GM18909 (cell line): ENCODE data around the gene STUM.
"Not testable (repeated sequence)": the region's sequence is repeated elsewhere in the genome, so short reads cannot be mapped to it uniquely, and the experiment has no call there.

Experiments used
- ATAC-seq: cut with Tn5 transposase; IDR thresholded peaks from one replicate; pipeline ENCODE4 v1.9.1; 2021; ENCODE audit warnings: mild to moderate bottlenecking; ENCODE audit not compliant: unreplicated experiment, poor library complexity

STUM gene

DNA sequence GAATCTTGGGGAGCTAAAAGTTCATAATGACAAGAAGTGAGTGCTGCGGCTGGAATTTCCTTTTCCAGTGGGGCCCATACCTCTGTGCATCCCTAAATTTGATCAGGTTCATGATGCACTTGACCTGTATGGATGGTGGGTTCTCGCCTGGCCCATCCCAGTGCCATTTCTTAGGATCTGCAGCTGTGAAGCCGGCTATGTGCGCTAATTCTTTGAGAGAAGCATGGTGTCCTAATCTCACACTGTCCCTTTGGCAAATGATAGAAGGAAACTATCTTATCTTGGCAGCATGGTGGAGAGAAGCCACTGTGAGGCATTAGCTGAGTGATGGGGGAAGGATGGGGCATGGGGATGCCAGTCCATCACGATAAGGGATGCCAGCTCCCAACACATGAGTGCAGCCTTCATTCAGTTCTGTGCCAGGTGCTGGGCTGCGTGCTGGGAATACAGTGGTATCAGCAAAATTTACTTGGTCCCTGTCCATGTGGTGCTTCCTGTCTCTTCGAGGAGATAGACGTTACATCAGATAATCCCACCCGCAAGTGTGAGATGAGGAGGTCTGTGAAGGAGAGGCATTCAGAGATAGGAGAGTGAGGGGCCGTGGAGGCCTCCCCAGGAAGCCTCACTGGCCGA is 30.5 kb downstream of the STUM start:
- ATAC-seq = no peak

DNA sequence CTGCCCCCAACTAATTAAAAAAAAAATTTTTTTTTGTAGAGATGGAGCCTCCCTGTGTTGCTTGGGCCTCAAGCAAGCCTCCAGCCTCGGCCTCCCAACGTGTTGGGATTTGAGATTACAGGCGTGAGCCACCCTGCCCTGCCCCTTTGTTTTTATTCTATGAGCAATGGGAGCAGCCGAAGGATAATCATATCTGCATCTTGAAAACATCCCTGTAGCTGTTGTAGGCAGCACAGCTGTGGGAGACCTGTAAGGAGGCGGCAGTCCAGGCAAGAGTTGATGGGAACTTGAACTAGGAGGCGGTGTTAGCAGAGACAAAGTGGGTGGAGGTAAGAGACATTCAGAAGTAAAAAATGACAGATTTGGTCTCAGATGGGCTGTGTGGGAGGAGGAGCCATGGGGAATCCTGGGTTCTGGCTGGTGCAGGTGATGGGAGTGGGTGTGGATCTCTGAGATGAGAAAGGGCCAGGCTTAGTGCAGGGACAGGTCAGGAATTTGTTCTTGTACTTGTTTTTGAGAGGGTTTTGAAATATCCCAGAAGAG is 31.3 kb downstream of the STUM start:
- ATAC-seq = no peak

DNA sequence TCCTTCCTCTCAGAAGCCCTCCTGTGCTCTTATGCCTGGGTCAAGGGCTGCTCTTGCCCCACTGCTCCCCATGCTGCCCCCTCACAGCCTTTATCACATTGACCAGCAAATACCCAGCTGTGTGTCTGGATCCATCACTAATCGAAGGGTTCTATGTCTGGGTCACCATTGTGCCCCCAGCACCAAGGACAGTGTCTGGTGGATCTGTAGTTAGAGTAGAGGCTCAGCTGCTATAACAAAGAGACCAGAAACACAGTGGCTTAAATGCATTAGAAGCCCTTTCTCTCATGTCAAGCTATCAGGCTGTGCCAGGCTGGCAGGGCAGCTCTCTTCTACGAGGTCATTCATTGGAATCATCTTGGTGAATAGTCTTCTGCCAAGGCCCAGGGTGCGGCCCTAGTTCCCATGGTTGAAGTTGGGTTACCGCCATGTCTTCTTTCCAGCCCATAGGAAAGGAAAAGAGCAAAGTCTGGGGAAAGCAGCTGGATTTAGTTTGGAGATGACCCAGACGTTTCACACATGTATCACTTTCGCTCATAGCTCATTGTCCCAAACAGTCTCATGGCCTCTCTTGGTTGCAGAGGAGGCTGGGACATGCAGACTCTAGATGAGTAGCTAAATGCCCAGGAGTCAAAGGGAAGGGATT is 32.2 kb downstream of the STUM start:
- ATAC-seq = no peak

DNA sequence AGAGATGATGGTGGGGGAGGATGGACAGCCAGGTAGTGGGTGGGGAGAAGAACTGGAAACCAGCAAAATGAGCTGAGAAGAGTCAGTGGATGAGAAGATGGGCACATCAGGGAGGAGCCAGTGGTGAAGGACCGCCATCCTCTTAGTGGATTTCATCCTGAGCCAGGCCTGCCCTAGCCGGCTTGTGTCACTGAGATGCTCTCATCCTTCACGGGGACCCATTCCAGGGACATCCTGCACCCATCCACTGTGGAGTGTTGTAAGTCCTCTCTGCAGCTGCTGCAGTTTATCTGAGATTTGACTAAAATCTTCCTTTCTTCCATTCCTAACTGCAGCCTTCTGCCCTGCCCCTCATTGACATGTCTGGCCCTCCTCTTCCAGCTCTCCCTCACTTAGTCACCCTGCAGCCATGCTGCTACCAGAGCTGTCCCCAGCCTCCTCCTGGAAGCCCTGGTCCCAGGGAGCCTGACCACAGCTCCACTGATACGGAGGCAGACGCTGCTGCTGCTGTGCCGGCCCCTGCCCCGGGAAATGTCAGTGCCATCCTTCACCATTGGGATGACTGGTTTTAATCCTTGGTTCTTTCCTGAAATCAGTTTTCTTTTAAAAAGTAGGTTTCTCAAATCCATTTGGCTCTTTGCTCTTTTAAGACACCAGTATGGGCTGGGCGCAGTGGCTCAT is 33.2 kb downstream of the STUM start:
- ATAC-seq = no peak

DNA sequence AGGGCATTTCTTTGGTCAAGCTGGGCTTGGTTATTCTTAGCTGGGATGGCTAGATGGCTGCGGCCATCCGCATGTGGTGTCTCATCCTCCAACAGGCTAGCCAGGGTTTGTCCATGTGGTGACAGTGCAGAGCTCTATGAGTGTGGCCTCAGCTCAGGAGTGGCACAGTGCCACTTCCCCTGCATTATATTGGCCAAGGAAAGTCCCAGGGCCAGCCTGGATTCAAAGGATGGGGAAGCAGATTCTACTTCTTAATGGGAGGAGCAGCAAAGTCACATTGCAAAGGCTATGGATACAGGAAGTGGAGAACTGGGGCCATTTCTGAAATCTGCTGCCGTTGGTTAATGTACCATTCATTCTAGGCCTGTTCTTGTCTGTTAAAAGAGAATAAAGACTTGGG is 34.4 kb downstream of the STUM start:
- ATAC-seq = no peak

DNA sequence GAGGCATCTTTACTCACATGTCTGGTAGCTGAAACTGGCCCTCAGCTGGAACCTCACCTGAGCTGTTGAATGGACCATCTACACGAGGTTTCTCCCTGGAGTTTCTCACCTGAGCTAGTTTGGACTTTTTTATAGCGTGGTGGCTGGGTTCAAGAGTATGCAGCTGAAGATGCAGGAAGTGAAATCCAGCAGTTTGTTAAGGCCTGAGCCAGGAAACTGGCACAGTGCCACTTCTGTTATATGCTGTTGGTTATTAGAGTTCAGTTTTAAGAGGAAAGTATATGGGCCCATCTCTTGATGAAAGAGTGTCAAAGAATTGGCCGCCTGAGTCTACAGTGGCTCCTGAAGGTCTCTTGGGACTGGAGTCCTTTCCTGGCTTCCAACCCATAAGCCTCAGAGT is 35.6 kb downstream of the STUM start:
- ATAC-seq = no peak

DNA sequence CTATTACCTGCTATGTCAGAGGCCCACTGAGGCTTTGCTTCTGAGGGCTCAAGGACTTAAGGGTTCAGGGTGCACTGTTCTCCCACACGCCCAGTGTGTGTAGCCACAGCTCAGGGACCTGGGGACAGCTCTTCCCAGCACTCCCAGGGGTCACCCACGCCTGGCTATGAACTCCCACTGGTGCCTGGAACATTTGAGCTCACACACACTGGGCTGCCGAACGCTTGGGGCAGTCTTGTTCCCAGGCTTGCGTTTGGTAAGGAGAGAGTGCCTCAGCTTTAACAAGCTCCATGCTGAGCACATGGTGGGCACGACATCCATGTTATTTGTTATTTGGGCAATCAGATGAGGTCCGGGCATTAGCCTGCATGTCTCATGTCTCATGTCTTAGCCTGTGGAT is 37.6 kb downstream of the STUM start:
- ATAC-seq = no peak

DNA sequence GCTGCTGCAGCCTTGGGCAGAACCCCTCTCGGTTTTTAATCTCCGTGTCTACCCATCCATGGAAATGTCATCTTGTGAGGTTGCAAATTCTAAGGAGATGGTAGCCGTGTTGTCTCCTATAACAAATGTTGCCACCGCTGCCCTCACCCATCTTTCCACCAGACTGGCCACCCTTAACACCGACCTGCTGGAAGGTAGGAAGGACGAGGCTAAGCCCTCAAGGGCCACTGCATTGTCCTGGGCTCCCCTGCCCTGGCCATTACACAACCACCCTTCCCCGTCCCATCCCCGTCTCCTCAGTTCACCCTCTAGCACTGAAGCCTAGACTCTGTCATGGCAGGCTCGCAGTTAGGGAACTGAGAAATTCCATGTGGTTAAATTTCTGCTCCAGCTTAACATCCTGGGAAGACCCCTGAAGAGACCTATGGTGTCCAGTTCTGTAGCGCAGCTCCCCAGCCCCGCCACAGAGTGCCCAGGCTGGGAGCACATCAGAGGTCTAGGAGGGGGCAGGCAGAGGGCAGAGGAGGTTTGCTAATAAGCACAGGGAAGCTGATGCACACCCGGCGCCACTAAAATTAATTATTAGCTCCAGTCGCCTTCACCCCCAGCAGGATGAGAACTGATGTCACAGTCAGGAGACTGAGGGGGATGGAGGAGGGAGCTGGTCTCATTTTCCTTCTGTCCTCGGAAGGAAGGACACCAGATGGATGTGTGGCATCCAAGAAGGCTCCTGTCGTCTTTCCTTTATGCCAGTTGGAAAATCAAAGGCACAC is 38.3 kb downstream of the STUM start:
- no peak for ATAC-seq

DNA sequence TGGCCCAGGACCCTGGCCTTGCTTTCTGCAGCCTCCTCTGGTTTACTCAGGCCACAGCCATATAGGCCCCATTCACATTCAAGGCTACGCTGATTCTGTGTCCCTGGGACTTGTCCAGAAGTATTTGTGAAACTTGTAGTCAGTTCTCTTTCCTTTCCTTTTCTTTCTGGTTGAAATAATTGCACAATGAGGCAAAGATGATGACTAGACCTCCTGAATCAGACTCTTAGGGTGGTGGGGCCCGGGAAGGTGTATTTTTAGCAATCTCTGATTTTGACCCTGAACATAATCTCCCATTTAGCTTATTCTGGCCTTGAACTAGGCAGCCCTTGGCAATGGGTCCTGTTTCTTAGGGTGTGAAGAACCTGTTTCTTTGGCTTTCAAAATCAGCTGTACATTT is 39.9 kb downstream of the STUM start:
- no peak for ATAC-seq

DNA sequence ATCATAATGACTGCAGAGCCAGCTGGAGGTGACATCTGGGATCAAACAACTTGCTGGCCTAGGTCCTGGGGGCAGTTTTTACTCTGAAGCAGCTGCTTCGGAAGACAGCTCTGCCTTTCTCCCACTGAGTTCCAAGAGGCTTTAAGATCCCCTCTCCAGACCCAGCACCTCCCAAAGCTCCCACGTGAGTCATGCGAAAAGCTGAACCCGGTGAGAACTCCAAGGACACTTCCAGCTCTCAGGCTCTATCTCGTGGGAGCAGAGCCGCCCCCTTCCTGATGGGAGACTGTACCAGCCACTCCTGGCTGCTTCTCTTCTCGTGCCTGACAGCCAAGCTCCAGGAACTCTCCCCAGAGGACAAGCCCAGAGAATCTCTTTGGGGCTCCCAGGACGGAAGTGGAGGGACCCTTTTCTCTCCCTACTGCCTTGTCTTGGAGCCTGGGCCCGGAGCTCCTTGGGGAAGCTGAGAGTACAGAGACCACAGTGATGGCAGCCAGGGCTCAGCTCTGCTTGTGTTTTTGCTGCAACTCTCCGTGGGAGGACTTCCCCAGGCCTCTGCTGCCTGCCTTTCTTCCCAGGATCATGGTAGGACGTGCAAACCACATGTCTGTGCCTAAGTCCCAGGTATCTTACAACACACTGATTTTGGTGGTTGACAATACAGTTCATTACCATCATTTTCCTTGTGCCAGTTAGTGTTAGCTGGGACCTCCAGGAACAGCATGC is 40.6 kb downstream of the STUM start:
- ATAC-seq = no peak

DNA sequence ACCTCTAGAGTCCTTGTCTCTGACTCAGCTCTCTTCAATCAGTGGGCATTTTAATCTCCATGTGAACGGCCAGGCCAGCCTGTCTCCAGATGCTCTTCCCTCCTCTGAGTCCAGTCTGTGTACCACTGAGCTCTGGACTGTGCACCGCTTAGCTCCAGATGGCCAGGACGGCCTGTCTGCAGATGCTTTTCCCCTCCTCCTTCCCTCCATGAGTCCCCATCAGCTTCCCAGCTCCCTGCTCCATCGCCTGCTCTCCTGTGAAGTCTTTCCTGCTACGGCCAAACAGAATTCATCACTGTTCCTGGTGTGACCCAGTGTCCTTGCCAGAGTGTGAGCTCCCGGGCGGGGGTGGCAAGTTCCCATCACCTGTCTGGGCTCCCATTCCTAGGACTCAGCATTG is 42.0 kb downstream of the STUM start:
- no peak for ATAC-seq

DNA sequence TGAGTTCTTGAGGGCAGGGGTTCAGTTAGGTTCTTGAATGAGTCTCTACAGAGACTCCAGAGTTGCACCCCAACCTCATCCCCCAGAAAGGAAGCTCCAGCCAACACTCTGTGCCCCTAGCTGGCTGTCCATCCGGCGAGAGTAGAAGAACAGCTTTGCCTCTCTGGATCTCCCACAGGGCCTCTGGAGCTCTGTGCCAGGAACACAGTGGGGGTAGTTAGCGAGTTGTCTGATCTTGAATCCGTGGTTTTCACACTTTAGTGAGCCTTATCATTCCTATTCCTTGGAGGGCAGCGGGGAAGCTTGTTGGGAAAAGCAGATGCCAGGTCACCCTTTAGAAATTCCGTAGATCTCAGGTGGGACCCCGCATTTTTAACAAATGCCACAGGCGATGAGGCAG is 45.0 kb downstream of the STUM start:
- ATAC-seq = no peak

DNA sequence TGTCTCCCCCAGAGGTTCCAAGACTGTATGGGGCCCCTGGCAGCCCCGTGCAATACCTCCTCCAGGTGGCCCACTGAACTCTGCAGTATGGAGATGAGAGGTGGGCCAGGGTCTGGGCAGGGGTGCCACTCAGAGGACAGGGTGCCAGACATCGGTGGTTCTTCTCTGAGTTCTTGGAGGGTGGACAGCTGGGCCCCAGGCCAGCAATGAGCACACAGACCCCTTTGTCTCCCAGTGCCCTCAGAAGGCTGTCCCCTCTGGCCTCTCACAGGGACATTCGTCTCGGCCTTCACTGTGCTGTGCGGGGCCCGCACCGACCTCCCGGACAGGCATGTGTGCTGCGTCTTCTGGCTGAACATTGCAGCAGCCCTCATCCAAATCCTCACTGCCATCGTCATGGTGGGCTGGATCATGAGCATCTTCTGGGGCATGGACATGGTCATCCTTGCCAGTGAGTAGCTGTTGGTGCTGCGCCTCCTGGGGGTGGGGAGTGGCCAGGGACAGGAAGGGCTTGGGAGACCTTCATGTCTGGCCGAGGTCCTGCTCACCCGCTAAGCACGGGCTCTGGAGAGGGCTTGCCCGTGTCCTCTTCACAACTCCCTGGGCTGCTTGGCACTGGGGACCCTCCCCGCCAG is 48.1 kb downstream of the STUM start:
- ATAC-seq = no peak

DNA sequence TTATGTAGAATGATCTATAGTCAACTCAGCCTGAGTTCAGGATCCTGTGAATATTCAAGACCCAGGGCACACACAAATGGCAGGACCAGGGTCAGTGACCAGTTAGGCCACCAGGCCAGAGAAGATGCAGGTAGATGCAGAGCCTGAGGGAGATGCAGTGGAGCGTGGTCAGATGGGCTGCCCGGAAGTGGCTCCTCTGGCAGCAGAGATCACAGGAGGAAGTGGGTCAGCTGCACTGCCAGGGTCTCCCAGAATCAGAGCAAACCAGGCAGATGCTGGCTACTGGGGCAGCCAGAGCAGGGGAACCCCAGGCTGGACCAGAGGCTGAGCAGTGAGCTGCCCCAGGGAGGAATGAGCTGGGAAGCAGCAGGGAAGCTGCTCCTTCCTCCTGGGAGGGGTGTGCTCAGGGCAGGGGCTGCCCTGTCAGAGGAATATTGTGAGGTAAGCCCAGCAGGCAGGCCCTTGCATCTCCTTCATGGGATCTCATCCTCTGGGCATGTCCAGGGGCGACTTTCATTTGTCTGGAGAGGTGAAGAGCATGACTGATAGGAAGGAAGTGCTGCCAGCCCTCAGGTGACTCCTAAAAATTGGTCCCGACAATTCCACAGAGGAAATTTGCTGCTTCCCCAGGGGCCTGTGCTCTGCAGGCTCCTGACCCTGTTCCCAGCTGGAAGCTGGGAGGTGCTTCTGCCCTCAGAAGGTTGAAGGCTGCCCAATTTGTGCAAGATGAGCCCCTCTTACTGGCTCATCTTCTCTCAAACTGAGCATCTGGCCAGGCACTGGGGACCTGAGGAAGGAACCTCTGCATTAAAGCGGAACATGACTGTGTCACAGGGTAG is 49.3 kb downstream of the STUM start:
- no peak for ATAC-seq

DNA sequence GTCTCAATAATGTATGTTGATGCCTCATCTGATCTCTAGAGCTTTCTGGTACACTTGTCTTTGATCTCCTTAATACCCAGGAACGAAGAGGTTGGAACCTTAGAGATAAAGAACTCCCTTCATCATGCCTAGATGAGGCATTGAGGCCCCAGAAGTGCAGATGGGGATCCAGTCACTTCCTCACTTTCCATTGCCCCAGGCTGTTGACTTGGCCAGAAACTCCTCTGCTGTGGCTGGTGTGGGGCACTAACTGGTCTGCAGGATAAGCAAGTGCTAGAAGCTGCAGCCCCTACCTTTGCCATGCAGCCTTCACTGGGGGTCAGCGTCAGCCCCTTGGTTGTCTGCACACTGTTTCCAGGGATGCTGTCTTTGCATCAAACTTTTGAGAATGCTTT is 49.9 kb downstream of the STUM start:
- ATAC-seq = no peak

DNA sequence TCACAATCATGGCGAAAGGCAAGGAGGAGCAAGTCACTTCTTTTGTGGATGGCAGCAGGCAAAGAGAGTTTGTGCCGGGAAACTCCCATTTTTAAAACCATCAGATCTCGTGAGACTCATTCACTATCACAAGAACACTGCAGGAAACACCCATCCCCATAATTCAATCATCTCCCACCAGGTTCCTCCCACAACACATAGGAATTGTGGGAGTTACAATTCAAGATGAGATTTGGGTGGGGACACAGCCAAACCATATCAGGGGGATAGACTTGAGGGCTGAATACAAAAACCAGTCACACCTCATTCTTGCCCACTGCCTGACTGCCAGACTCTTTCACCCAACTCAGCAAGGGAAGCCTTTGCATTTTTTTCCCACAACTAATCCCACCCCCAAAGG is 50.4 kb downstream of the STUM start:
- ATAC-seq = not testable (repeated sequence)

DNA sequence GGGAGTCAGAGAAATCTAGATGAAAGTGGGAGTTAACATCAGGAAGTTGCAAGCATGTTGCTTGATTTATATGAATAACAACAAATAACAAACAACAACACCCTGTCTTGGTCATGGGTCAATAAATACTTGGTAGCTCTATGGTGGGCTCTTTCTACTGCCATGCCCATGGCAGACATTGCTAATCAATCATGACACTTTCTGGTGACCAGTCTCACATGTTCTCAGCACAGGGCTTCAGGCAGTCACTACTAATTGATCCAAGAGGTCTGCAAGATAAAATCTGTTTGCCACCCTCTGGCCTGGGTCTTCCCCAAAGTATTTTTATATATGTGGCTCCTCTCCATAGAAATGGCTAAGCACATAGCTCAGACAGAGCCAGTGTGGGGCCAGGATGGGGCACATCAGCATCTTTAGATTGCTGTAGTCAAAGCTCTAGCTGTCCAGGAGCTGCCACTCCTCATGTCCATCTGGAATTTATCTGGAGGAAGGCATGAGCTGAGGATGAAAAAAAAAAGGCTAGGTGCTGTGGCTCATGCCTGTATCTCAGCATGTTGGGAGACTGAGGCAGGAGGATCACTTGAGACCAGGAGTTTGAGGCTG is 51.2 kb downstream of the STUM start:
- ATAC-seq = no peak

DNA sequence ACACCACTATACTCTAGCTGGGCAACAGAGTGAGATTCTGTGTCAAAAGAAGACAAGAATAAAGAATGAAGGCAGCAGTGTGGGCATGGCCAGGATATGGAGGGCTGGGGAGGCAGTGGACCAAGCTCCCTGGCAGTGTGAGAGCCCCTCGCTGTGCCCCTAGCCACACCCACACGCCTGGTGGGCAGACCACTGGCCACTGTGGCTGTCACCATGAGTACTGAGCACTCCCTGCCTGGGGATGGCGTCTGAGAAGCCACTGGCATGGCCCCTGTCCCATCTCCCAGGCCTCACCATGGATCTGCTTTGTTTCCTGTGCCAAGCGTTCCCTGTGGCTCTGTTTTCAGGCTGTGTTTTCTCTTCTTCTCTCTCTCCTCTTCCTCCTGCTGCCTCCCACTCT is 51.7 kb downstream of the STUM start:
- no peak for ATAC-seq

DNA sequence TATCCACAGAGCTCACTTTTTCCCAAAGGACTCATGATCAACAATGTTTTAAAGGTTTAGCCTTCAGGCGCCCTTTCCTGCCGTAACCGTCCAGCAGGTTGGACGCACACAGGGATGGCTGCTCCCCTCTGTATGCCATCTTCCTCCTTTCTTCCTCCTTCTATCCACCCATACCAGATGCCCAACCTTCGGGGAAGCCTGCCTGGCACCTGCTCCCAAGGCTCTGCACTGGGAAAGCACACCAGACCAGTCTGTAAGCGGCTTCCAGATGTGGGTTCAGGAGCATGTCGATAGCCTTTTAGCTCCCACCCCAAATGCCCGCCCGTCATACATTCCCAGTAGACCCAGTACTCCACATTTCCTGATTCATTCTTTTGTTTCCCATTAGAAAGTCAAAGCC is 52.9 kb downstream of the STUM start:
- ATAC-seq = no peak
